ENCODE data around the gene CSF1R. TPM values are rescaled to one million over a fixed set of nuclear protein-coding genes. Genes with fewer than 3 reads are reported as not detected.

Gene CSF1R
- polyA plus RNA-seq, 1 donor (not counting 4 experiments of a cell fraction or from before 2014, with no cell fraction given): not detected

DNA sequence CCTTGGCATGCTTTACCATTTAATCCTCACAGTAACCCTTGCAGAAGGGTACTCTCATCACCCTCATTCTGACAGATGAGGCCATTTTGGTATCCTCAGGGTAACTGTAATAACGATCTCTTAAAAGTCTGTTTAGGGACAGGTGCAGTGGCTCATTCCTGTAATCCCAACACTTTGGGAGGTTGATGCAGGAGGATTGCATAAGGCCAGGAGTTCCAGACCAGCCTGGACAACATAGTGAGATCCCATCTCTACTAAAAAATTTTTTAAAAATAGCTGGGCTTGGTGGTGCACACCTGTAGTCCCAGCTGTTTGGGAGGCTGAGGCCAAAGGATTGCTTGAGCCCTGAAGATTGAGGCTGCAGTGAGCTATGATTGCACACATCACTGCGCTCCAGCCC, 31.8 kb downstream of the CSF1R start:
- Histone ChIP-seq H4K20me1 (ENCODE audit: control insufficient read depth, extremely low read depth, insufficient read depth, low read length) (no peaks in the 10 kb centered on the region), H3K4me3 (ENCODE audit: control insufficient read depth in 2 of 3, extremely low read depth in 1 of 3, insufficient read depth in 2 of 3, low read depth in 1 of 3, low read length in 3 of 3) (no peak overlapping the region), H3K4me1 (ENCODE audit: control insufficient read depth, extremely low read depth, insufficient read depth, low read length) (peaks cover 27% of the 10 kb centered on the region), H3K27me3 (ENCODE audit: control insufficient read depth, extremely low read depth, insufficient read depth, low read length) (no peaks in the 10 kb centered on the region), H2AFZ (ENCODE audit: control insufficient read depth, low read length) (no peak overlapping the region), H3K4me2 (ENCODE audit: control insufficient read depth, extremely low read depth, insufficient read depth, low read depth, low read length) (no peak overlapping the region), H3K79me2 (ENCODE audit: control insufficient read depth, insufficient read depth, low read length) (no peaks in the 10 kb centered on the region), H3K9ac (ENCODE audit: control insufficient read depth, extremely low read depth, insufficient read depth, low read length) (no peak overlapping the region), H3K27ac (ENCODE audit: control insufficient read depth, insufficient read depth, low read length) (no peak overlapping the region), H3K36me3 (ENCODE audit: control insufficient read depth in 2 of 2, extremely low read depth in 1 of 2, insufficient read depth in 2 of 2, low read length in 2 of 2) (peaks cover 37 to 63% of the 10 kb centered on the region in 2 experiments), H3K9me3 (ENCODE audit: control insufficient read depth, low read depth, low read length) (no peaks in the 10 kb centered on the region), H3K9me1 (ENCODE audit: control insufficient read depth, extremely low read depth, insufficient read depth, low read length) (peaks cover 3% of the 10 kb centered on the region)
- TF ChIP-seq EZH2 (IDR thresholded peaks at IDR 0.05; ENCODE audit: low read length): no peak
- TF ChIP-seq, protein P1, sequence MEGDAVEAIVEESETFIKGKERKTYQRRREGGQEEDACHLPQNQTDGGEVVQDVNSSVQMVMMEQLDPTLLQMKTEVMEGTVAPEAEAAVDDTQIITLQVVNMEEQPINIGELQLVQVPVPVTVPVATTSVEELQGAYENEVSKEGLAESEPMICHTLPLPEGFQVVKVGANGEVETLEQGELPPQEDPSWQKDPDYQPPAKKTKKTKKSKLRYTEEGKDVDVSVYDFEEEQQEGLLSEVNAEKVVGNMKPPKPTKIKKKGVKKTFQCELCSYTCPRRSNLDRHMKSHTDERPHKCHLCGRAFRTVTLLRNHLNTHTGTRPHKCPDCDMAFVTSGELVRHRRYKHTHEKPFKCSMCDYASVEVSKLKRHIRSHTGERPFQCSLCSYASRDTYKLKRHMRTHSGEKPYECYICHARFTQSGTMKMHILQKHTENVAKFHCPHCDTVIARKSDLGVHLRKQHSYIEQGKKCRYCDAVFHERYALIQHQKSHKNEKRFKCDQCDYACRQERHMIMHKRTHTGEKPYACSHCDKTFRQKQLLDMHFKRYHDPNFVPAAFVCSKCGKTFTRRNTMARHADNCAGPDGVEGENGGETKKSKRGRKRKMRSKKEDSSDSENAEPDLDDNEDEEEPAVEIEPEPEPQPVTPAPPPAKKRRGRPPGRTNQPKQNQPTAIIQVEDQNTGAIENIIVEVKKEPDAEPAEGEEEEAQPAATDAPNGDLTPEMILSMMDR (optimal IDR thresholded peaks at IDR 0.05 in 1 of 3, IDR thresholded peaks at IDR 0.05 in 1 of 3, conservative IDR thresholded peaks at IDR 0.05 in 1 of 3; ENCODE audit: extremely low read depth in 1 of 3, insufficient read depth in 2 of 3, low read length in 3 of 3): no peak
- no peak for FAIRE-seq
- no peak for DNase-seq (ENCODE audit: low read depth, low spot score)
- dilution Hi-C loops (cut with MboI; ENCODE audit: extremely low pct_ligation_motif_present, low sequenced_read_pairs): no loop called here

DNA sequence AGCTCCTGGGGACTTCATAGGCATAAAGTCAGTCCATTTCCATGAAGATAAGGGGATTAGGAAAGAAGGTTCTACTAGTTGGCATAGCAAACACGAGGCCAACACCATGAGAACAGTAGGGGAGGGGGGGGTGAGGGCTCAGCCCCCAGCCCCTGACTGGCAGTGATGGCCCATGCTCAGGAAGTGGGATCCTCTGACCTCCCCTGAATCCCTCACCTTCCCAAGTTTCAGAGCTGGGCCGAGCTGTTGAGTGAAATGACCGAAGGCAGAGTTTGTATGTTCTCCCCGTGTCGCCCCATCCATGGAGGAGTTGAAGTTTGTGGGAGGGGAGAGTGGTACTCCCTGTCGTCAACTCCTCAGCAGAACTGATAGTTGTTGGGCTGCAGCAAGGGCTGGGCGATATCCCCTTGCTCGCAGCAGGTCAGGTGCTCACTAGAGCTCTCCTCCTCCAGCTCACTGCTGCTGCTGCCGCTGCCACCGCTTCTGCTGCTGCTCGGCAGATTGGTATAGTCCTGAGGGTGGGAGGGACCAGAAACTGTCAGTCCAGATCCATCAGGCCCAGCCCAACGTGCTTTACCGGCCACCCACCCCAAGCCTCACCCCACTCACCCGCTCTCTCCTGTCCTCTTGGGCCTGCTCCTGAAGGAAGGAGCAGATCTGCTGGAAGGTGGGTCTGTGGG, 32.5 kb downstream of the CSF1R start:
- peaks cover 28% of the 10 kb centered on the region for H3K4me1 ChIP-seq (ENCODE audit: control insufficient read depth, extremely low read depth, insufficient read depth, low read length)
- DNase-seq (ENCODE audit: low read depth, low spot score) (no peak), FAIRE-seq (no peak)
- H3K9me3 ChIP-seq (ENCODE audit: control insufficient read depth, low read depth, low read length): no peaks in the 10 kb centered on the region
- H3K9ac ChIP-seq (ENCODE audit: control insufficient read depth, extremely low read depth, insufficient read depth, low read length): no peak overlapping the region
- no peaks in the 10 kb centered on the region for H3K79me2 ChIP-seq (ENCODE audit: control insufficient read depth, insufficient read depth, low read length)
- H3K36me3 ChIP-seq (ENCODE audit: control insufficient read depth in 2 of 2, extremely low read depth in 1 of 2, insufficient read depth in 2 of 2, low read length in 2 of 2): peaks cover 43 to 70% of the 10 kb centered on the region in 2 experiments
- H3K27ac ChIP-seq (ENCODE audit: control insufficient read depth, insufficient read depth, low read length): no peak overlapping the region
- no peaks in the 10 kb centered on the region for H4K20me1 ChIP-seq (ENCODE audit: control insufficient read depth, extremely low read depth, insufficient read depth, low read length)
- H2AFZ ChIP-seq (ENCODE audit: control insufficient read depth, low read length): no peak overlapping the region
- dilution Hi-C loops (cut with MboI; ENCODE audit: extremely low pct_ligation_motif_present, low sequenced_read_pairs): no loop called here
- H3K4me3 ChIP-seq (ENCODE audit: control insufficient read depth in 2 of 3, extremely low read depth in 1 of 3, insufficient read depth in 2 of 3, low read depth in 1 of 3, low read length in 3 of 3): no peak overlapping the region
- TF ChIP-seq, protein P1 (optimal IDR thresholded peaks at IDR 0.05 in 1 of 3, IDR thresholded peaks at IDR 0.05 in 1 of 3, conservative IDR thresholded peaks at IDR 0.05 in 1 of 3; ENCODE audit: extremely low read depth in 1 of 3, insufficient read depth in 2 of 3, low read length in 3 of 3): no peak
- TF ChIP-seq EZH2 (IDR thresholded peaks at IDR 0.05; ENCODE audit: low read length): no peak
- H3K27me3 ChIP-seq (ENCODE audit: control insufficient read depth, extremely low read depth, insufficient read depth, low read length): no peaks in the 10 kb centered on the region
- no peak overlapping the region for H3K4me2 ChIP-seq (ENCODE audit: control insufficient read depth, extremely low read depth, insufficient read depth, low read depth, low read length)
- H3K9me1 ChIP-seq (ENCODE audit: control insufficient read depth, extremely low read depth, insufficient read depth, low read length): peaks cover 3% of the 10 kb centered on the region
